ENCODE results near the gene NPBWR2.

Gene NPBWR2

GRCh38 chr20:64056889-64057627, 50.3 kb downstream of the NPBWR2 start:
- DNase-seq (ENCODE audit: low read depth in 2 of 2) = no peak

DNA sequence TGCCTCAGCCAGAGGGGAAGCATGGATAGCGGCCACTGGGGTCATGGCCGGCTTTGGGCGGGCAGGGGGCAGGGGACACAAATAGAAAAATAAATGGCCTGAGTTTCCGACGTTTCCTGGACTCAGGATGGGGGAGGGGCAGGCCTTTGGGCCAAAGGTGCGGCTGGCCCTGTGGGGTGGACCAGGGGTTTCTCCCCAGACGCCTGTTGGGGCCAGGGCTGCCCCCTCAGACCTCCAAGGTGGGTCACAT, 50.8 kb downstream of the NPBWR2 start:
- DNase-seq (ENCODE audit: low read depth in 2 of 2) = no peak

- DNase-seq (ENCODE audit: low read depth in 2 of 2) = no peak
Observed at GRCh38 chr20:64055893-64056638, 51.3 kb downstream of the NPBWR2 start.

DNA sequence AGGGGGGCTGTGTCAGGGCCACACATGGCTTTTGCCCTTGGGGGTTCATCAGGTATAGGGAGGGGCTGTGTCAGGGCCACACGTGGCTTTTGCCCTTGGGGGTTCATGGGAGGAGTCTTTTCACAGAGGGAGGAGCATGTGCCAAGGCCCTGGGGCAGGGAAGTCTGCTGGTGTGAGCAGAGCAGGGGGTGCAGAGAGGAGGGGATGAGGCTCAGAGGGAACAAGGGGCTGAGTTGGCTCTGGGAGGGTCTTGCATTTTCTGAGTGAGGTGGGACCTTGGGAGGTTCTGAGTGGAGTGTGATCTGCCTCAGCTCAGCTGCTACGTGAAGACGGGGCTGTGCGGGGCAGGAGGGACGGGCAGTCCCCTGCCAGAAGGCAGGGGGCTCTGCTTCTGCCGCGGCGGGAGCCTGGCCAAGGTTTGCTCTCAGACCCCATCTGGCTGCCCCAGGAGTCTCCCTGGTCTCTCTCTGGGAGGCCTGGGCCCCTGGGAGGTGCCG, 51.9 kb downstream of the NPBWR2 start:
- DNase-seq (ENCODE audit: low read depth in 2 of 2) = no peak

GRCh38 chr20:64053841-64054661, 53.3 kb downstream of the NPBWR2 start:
- DNase-seq (ENCODE audit: low read depth in 2 of 2) = no peak
